HG03159 (cell line): Measurements from ENCODE around the gene DNAH3.
"Not testable (repeated sequence)": the region's sequence is repeated elsewhere in the genome, so short reads cannot be mapped to it uniquely, and the experiment has no call there.

ENCODE experiments used
- ATAC-seq: cut with Tn5 transposase; IDR thresholded peaks from one replicate; pipeline ENCODE4 v1.9.1; 2021; ENCODE audit warnings: mild to moderate bottlenecking, moderate library complexity; ENCODE audit not compliant: unreplicated experiment

Gene DNAH3

DNA sequence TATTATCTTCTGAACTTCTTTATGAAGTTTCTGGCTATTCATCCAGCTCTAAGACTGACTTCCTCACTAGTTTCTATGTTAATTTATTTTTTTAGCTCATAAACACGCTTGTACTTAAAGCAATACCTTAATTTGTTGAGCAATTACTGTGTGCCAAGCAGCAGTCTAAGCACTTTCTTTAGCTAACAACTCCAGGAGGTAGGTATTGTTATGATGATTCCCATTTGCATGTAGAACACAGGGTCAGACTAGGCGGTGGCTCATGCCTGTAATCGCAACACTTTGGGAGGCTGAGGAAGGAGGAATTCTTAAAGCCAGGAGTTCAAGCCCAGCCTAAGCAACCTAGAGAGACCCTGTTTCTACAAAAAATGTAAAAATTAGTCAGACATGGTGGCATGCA lies 19.8 kb downstream of the DNAH3 start:
- no peak for ATAC-seq

DNA sequence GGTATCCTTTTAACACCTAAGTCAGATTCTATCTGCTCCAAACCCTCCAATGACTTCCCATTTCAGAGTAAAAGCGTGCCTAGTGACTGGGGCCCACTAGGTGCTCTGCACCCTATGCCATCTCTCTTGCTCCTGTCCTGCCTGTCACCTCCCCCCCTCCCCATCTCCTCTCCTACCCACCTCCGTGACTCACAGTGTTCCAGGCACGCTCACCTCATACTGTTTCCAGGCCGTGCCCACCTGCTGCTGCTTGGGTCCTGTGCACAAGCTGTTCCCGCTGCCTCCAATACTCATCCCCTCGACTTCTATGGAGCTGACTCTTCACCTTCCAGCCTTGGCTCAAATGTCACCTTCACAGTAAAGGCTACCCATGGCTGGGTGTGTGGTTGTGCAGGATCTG lies 21.7 kb downstream of the DNAH3 start:
- no peak for ATAC-seq

DNA sequence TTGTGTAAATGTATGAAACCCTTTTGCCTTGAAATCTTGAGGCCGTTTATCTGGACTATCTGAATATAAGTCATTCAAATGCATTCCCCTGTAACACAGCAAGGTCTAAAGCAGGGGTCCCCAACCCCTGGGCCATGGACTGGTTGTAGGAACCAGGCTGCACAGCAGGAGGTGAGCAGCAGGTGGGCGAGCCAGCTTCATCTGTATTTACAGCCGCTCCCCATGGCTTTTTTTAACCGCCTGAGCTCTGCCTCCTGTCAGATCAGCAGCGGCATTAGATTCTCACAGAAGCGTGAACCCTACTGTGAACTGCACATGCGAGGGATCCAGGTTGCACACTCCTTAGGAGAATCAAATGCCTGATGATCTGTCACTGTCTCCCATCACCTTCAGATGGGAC lies 24.1 kb downstream of the DNAH3 start:
- no peak for ATAC-seq

DNA sequence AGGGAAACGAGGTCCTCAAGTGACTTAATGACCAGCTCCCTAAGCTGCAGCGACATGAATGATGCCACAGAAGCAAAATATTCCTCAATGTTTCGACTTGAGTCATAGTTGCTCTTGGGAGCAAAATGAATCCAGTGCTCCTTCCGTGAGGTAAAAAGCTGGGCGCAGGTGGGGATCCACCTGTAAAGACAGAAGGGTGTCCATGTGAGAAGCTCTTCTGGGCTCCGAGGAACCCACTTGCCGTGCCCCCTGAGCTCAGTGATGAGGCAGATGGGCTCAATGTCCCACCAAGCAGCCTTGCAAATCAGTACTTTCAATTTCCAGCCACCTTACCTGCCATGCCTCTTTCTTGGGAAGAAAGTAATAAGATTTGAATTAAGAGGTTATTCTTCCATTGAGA lies 25.5 kb downstream of the DNAH3 start:
- no peak for ATAC-seq

DNA sequence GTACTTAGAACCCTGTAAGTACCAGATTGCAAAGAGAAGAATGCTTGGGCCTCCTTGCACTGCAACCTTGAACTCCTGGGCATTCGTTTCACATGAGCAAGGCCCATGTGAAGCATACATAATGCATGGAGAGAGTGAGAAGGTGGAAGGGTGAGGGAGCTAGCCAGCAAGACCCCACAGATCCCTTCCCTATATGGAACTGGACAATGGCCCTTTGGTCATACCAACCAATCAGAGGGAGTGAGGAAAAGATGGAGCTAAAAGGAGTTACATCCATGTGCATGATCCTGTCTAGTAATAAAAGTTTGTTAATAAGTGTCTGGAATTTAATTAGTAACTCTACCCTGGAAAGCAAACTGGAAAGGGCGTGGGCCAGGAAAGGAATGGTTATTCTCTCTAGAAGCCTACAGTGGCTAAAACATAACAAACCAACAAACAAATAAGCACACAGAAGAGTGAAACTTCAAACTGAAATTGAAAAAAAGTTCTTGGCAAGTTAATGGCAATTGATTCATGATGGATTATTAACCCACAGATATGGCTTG lies 29.6 kb downstream of the DNAH3 start:
- no peak for ATAC-seq

DNA sequence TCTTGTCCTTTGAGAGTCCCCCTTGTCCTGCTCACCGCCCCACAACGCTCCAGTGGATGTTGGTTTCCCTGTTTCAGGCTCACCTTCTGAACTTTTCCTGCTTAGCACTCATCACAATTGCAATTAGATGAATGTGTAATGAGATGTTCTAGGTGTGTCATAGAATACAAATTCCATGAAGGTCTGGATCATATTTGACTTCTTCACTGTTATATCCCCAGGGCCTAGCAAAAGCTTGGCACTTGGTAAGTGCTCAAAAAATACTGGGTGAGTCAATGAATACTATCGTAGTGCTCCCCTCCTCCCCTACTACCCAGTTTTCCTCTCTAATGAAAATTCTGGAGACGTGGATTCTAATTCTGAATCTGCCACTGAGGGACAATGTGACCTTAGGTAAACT lies 33.1 kb downstream of the DNAH3 start:
- ATAC-seq: no peak

DNA sequence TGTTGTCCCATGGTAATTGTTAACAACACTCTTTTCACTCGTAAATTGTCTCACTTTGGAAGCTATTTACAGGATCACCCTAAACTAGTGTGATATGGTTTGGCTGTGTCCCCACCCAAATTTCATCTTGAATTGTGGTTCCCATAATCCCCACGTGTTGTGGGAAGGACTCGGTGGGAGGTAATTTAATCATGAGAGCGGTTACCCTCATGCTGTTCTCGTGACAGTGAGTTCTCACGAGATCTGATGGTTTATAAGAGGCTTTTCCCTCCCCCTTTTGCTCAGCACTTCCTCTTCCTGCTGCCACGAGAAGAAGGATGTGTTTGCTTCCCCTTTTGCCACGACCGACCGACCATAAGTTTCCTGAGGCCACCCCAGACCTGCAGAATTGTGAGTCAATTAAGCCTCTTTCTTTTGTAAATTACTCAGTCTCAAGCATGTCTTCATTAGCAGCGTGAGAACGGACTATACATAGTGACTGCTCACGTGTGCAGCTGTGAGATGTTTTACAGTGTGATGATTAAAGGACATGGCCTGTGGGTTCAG lies 34.4 kb downstream of the DNAH3 start:
- ATAC-seq: no peak

DNA sequence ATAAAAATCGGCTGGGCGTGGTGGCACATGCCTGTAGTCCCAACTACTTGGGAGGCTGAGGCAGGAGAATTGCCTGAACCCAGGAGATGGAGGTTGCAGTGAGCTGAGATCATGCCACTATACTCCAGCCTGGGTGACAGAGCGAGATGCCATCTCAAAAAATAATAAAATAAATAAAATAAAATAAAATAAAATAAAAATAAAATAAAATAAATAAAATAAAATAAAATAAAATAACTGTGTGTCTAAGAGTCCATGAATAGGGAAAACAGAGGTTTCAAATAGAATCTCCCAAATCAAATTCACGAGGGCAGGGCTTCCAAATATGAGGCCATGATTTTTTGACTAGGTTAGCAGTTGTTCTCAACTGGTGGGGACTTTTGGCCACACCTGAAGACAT lies 35.1 kb downstream of the DNAH3 start:
- not testable (repeated sequence) for ATAC-seq

DNA sequence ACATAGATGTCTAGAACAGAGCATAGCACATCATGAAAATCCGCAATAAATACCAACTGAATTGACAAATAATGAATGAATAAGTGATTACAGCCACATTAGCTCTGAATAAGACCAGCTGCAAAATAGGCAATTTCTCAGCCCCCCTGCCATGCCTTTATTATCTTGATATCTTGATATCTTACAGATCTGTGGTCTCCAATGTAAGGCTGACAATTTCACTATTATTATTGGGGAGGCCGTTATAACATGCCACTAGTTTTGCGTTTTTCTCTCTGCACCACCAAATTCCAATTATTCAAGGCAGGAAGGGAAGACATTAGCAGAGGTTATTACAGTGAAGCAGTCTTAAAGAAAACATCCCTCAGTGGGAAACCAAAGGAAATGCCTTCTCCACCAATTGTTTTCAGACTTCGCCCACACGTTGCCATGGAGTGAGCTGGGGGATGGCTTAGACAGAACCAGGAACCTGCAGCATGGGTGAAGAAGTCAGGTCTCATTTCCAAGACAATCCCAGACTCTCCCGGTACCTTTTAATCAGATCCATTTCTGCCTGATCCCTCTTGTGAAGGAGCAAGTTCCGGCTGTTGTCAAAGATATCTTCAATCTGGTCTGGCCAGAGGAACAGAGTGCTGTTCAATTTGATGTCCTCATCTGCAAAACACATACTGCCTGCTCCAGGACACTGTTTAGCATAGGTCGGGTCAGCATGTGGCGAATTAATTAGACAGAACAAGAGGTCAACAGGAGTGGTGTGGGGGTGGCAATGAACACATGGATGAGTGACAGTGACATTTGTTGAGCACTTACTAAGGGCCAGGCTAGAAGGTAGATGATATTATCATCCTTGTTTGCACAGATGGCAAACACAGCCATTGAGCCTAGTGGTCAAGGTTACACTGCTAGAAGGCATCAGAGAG lies 46.4 kb downstream of the DNAH3 start:
- ATAC-seq: no peak

DNA sequence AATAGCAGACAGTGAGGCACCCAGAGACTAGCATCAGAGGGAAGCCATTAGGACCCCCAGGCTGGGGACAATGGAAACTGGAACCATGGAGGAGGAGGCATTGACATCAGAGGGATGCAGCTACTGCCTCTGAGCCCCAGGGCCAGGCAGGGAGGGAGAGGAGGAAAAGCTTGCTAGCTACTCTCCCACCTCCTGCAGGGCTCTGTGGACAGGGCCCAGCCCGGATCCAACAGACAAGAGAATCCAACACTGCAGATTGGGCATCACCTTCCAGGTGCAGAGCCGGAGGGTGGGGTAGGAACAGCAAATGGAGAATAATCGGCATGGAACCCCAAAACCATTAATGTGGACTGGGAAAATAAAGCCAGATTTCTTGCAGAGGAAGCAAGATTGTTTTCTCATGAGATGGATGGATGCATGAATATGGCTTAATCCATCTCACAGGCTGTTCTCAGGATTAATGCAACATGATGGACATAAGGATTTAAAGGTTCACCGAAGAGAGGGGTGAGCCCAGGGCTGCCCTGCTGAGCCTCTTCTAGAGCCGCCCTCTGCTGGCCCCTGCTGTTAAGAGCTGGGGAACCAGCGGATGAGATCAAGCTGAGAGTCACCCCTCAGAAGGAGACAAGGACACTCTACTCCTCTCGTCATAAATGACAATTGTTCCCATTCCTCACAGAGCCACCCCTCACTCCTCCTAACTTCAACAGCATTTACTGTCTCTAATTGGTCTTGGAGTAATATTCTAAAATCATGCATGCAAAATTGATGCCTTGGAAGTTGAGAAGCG lies 48.8 kb downstream of the DNAH3 start:
- no peak for ATAC-seq

DNA sequence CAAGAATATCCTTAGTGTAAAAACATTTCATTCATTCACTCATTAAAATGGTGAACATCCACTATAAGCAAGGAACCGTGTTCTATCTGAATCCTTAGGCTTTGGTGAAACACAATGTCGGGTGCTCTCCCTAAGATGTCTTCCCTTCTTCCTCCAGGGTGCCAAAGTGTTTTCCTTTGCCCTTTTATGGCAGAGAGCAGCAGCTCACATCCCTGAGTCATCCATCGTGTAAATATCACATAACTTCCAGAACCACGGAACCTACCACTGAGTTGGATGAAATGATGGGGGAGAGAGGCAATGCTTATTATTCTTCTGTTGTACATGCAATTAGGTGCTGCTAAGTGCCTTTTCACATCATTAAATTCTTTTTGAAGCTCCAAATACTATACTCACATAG lies 50.2 kb downstream of the DNAH3 start:
- ATAC-seq: no peak

DNA sequence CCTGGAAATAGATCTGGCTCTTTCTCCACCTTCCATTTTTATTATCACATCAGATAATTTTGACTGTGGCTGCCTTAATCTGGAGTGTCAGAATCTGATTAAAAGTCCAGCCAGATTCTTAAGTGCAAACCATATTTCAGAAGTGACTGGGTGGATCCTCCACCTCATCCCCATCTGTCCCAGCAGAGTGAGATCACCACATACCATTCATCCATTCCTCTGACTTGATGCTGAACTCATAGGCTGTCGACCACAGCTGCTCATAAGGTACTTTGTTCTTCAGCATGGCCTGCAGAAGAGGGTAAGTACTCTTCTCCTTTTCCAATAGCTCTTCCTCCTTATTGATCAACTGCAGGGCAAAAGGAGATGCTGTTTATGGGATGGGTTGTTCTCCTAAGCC lies 53.5 kb downstream of the DNAH3 start:
- no peak for ATAC-seq

DNA sequence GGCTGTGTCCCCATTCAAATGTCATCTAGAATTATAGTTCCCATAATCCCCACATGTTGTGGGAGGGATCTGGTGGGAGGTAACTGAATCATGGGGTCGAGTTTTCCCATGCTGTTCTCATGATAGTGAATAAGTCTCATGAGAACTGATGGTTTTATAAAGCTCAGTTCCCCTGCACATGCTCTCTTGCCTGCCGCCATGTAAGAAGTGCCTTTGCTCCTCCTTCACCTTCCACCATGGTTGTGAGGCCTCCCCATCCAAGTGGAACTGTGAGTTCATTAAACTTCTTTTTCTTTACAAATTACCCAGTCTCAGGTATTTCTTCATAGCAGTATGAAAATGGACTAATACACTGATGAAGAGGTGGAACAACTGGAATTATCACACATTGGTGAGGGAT lies 55.9 kb downstream of the DNAH3 start:
- not testable (repeated sequence) for ATAC-seq

DNA sequence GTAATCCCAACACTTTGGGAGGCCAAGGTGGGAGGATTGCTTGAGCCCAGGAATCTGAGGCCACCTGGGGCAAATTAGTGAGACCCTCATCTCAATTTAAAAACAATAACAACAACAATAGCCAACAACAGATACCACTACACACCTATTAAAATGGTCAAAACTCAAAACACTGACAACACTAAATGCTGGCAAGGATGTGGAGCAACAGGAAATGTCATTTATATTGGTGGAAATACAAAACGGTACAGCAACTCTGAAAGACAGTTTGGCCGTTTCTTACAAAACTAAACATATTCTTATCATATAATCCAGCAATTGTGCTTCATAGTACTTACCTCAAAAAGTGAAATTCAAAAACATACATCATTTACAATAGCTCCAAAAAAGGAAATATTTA lies 57.7 kb downstream of the DNAH3 start:
- no peak for ATAC-seq

DNA sequence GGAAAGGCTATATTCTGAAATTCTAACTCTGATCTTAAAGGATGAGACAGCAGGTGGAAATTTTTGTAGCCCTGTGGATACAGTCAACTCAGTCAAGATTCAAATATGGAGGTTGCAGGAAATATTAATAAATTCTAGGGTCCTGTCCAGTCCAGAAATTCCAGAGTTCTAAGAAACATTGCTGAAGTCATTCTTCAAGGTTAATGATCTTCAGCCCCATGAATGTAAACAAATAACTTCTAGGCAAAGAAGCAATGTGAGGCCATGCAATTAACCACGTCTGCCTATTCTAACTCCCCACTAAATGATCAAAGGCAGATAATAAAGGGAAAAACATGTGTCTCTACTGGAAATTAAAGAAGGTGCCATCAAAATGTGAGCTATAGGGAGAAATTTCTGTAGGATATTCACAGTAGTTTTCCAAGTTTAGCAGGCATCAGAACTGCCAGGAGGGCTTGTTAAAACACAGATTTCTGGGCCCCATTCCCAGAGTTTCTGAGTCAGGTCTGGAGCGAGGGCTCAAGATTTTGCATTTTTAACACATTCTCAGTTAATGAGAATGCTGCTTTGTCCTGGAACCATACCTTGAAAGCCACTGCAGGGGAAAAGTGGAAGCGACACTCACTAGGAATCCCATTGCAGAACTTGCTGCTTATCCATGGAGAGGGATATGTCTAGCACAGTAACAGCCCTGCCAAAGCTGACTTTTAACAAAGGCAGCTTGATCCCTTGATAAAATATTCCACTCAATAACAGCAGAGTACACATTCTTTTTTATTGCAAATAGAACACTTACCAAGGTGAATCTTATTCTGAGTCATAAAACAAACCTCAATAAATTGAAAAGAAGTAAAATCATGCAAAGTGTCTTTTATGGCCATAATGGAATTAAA lies 61.8 kb downstream of the DNAH3 start:
- ATAC-seq: no peak

DNA sequence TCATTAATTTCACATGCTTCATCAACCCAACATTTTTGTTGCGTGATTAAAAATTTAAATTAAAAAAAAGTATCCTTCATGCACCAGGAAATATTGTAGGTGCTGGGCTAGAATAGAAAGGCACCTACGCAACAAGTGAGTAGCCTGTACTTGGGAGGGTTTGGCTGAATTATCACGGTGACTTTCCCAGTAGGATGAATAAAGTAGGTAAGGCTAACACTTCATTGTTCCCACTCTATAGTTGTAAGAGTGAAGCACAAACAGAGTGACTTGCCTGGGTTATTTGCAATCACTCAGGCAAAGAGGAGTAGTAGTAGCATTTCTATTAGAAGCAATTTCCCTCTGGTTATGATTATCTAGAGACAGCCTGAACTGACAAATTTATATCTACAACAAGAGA lies 62.5 kb downstream of the DNAH3 start:
- ATAC-seq: no peak

DNA sequence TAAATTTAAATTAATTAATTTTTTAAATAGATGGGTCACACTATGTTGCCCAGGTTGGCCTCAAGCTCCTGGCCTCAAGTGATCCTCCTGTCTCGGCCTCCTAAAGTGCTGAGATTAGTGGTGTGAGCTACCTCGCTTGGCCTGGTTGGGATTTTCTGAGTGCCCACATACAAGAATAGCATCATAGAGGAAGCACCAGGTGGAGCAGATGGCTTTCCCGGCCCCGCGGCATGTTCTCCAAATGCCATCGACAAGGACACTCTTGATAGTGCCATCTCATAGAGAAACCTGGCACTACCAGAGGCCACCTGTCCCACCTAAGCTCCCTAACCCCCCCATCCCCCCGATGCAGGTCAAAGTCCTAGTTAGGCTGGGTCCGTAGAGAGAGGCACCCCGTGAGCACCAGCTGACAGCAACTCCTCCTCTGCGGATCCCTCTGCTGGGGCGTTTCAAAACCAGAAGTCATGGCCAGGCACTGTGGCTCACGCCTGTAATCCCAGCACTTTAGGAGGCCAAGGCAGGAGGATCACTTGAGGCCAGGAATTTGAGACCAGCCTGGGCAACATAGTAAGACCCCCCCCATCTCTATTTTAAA lies 65.9 kb downstream of the DNAH3 start:
- ATAC-seq: no peak

DNA sequence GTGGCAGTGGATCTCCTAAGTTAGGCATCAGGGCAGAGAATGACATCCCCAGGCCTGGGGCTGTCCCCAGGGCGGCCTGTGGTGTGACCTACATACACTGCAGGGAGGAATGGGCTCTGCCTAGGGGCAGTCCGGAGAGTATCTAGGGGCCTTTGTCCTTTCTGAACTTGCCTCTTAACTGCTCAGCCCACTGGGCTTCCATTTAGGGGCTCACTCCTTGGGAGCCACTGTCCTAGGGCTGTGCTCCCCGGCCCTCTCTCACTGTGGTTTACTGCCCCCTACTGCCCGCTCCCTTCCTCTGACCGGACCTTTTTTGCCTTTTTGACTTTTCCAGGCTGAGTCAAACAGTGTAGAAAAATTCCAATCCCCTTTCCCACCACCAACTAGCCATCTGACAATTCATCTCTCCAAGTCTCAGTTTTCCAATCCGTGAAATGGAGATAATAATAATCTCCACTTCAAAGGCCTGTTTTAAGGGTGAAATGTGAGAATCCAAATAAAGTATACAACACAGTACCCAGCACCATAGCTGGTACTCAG lies 66.8 kb downstream of the DNAH3 start:
- ATAC-seq: no peak

DNA sequence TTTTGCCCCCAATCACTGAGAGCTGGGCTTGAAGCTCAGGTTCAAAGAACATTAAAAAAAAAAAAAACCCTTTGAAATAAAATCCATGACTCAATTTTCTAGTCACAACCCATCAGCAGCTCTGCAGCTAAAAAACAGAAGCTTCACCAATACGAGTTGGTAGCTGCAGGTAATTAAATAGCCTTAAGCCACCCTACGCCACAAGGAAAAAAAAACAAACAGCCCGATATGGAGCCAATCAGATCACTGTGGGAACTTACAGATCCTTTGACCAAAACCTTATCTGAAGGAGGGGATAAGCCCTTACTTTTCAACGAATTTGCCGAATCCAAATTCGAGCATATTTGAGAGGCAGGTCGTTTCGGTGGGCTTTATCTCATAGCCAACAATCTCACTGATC lies 69.3 kb downstream of the DNAH3 start:
- no peak for ATAC-seq

DNA sequence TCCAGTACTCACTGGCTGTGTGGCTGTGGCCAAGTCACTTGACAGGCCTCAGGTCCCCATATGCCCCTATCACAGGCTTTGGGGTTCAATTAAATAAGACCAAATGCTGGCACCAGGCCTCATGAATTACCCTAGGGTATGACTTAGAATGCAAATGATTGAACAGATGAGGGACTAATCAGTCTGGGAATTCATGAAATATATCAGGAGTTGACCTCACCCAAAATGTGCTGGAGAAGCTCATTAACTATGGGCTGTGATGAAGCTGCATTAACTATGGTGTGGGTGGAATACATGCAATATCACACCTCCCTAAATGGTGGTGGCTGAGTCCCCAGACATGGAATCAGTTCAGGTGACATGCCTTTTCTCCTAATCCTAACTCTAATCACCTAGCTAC lies 72.1 kb downstream of the DNAH3 start:
- ATAC-seq: no peak
